IMR-90 (cell line): ENCODE data around the gene SAMD11. TPM values are rescaled to one million over a fixed set of nuclear protein-coding genes. Genes with fewer than 3 reads are reported as not detected.

ENCODE experiments used
- ATAC-seq: fragments of 200-7000 bp; cut with Tn5 transposase; 2 replicates; pipeline ENCODE4 v1.9.1; 2020; ENCODE audit warnings: low read depth, mild to moderate bottlenecking, moderate library complexity
- BruUV-seq: library from RNA; stranded (reverse); fragments of 400-500 nt; replicated peaks from 2 replicates; lab custom pipeline; 2021; lab: Mats Ljungman, UMichigan
- CTCF ChIA-PET: fragments of 300-600 bp; formaldehyde crosslinking; extraction: SDS; loops from one replicate; lab custom pipeline; 2021; ENCODE audit warnings: antibody characterized with exemption; lab: Yijun Ruan, JAX
- POLR2A ChIA-PET: fragments of 300-600 bp; sonication (Branson Sonifier 250); formaldehyde crosslinking; loops from one replicate; lab custom pipeline; 2022; ENCODE audit warnings: antibody characterized with exemption; ENCODE audit not compliant: unreplicated experiment; lab: Charles Lee
- DNase-seq: peaks from one replicate; pipeline ENCODE4 v3.0.0; 2013
- H2AFZ ChIP-seq: replicated peaks from 2 replicates; pipeline ENCODE3; 2013; ENCODE audit warnings: low read length, mild to moderate bottlenecking; ENCODE audit not compliant: poor library complexity
- H2AK5ac ChIP-seq: 2 replicates; pipeline ENCODE4 v1.6.1; 2013; ENCODE audit warnings: low read depth, low read length, inconsistent platforms
- H2AK9ac ChIP-seq: replicated peaks from 2 replicates; pipeline ENCODE3; 2013; ENCODE audit warnings: mild to moderate bottlenecking, low read depth, low read length, moderate library complexity; ENCODE audit not compliant: poor library complexity
- H2BK120ac ChIP-seq: 2 replicates; pipeline ENCODE4 v1.6.1; 2013; ENCODE audit warnings: low read depth, low read length, inconsistent platforms
- H2BK15ac ChIP-seq: 3 replicates; pipeline ENCODE4 v1.6.1; 2013; ENCODE audit warnings: low read depth, low read length, inconsistent platforms
- H2BK20ac ChIP-seq: 2 replicates; pipeline ENCODE4 v1.6.1; 2013; ENCODE audit warnings: low read depth, mild to moderate bottlenecking, inconsistent platforms, low read length, moderate library complexity
- H2BK5ac ChIP-seq: 2 replicates; pipeline ENCODE4 v1.6.1; 2013; ENCODE audit warnings: mild to moderate bottlenecking, low read depth, low read length, inconsistent platforms; ENCODE audit not compliant: poor library complexity, severe bottlenecking
- H3K14ac ChIP-seq: replicated peaks from 2 replicates; pipeline ENCODE4 v1.6.1; 2013; ENCODE audit warnings: low read depth, low read length, inconsistent platforms
- H3K18ac ChIP-seq: 2 replicates; pipeline ENCODE4 v1.6.1; 2013; ENCODE audit warnings: low read depth, low read length, control low read depth
- H3K23ac ChIP-seq: 2 replicates; pipeline ENCODE4 v1.6.1; 2013; ENCODE audit warnings: low read depth, low read length, inconsistent platforms
- H3K27ac ChIP-seq: 2 replicates; pipeline ENCODE4 v1.5.1; 2013; ENCODE audit warnings: mild to moderate bottlenecking, control low read depth, low read length; ENCODE audit not compliant: insufficient read depth
- H3K27me3 ChIP-seq: 2 replicates; pipeline ENCODE4 v1.6.1; 2013; ENCODE audit warnings: low read length; ENCODE audit not compliant: control insufficient read depth, insufficient read depth
- H3K36me3 ChIP-seq: 2 replicates; pipeline ENCODE4 v1.6.1; 2013; ENCODE audit warnings: low read length, mixed read lengths; ENCODE audit not compliant: control insufficient read depth, insufficient read depth
- H3K4ac ChIP-seq: 2 replicates; pipeline ENCODE4 v1.6.1; 2013; ENCODE audit warnings: low read depth, low read length, inconsistent platforms
- H3K4me1 ChIP-seq: 2 replicates; pipeline ENCODE4 v1.6.1; 2013; ENCODE audit warnings: low read length, mixed read lengths; ENCODE audit not compliant: control insufficient read depth, insufficient read depth
- H3K4me2 ChIP-seq: 2 replicates; pipeline ENCODE4 v1.6.1; 2013; ENCODE audit warnings: low read depth, mild to moderate bottlenecking, control low read depth, low read length, moderate library complexity
- H3K4me3 ChIP-seq: 2 replicates; pipeline ENCODE4 v1.5.1; 2013; ENCODE audit warnings: low read depth, mild to moderate bottlenecking, control low read depth, low read length, moderate library complexity; ENCODE audit not compliant: insufficient read depth
- H3K56ac ChIP-seq: 2 replicates; pipeline ENCODE4 v1.6.1; 2013; ENCODE audit warnings: low read length, inconsistent platforms; ENCODE audit not compliant: insufficient read depth; ENCODE audit errors: extremely low read depth
- H3K79me1 ChIP-seq, 2 experiments: 2 replicates each; pipeline ENCODE4 v1.6.1; 2013; ENCODE audit warnings: low read length in 2 of 2, inconsistent platforms in 1 of 2, low read depth in 1 of 2
- H3K9ac ChIP-seq: 2 replicates; pipeline ENCODE4 v1.6.1; 2013; ENCODE audit warnings: low read depth, low read length, control low read depth
- H3K9me1 ChIP-seq: 2 replicates; pipeline ENCODE4 v1.6.1; 2013; ENCODE audit warnings: low read length, inconsistent platforms; ENCODE audit not compliant: insufficient read depth
- H3K9me3 ChIP-seq: 2 replicates; pipeline ENCODE4 v1.6.1; 2013; ENCODE audit warnings: low read length; ENCODE audit not compliant: control insufficient read depth, insufficient read depth
- H4K20me1 ChIP-seq: 2 replicates; pipeline ENCODE4 v1.6.1; 2013; ENCODE audit warnings: low read length, inconsistent platforms; ENCODE audit not compliant: insufficient read depth
- H4K5ac ChIP-seq: 2 replicates; pipeline ENCODE4 v1.6.1; 2013; ENCODE audit warnings: mild to moderate bottlenecking, low read depth, low read length, control low read depth
- H4K8ac ChIP-seq, 2 experiments: 2 replicates each; pipeline ENCODE4 v1.6.1; 2013; ENCODE audit warnings: low read depth in 2 of 2, low read length in 2 of 2, control low read depth in 1 of 2, inconsistent platforms in 1 of 2
- H4K91ac ChIP-seq: 2 replicates; pipeline ENCODE4 v1.6.1; 2013; ENCODE audit warnings: low read depth, low read length, inconsistent platforms; ENCODE audit not compliant: insufficient read depth
- CEBPB ChIP-seq: IDR thresholded peaks from 2 replicates; pipeline ENCODE4 v1.6.1; 2012; ENCODE audit warnings: low read depth, low read length, improper control_type of control experiment
- FOS ChIP-seq: fragments of 150-350 bp; IDR thresholded peaks from 2 replicates; pipeline ENCODE4 v1.6.1; 2016; ENCODE audit warnings: low read depth, low read length
- MAZ ChIP-seq: IDR thresholded peaks from 2 replicates; pipeline ENCODE4 v1.6.1; 2012; ENCODE audit warnings: low read depth, mild to moderate bottlenecking, low read length, improper control_type of control experiment, moderate library complexity, borderline replicate concordance
- RAD21 ChIP-seq: IDR thresholded peaks from 2 replicates; pipeline ENCODE4 v1.6.1; 2012; ENCODE audit warnings: low read length, improper control_type of control experiment
- WGBS, 2 experiments: methylation state at CpG; one replicate each; pipeline versions ENCODE4 v1.1.5 to v1.1.7; 2013; ENCODE audit warnings: missing lambda C conversion rate in 2 of 2; ENCODE audit not compliant: insufficient read length in 1 of 2; ENCODE audit errors: extremely low coverage in 2 of 2; 5-methylcytosine and 5-hydroxymethylcytosine counted together
- dilution Hi-C: fragments of 300-500 bp; cut with HindIII; formaldehyde crosslinking; loops from one replicate; pipeline ENCODE4 v1.14.3; 2018; ENCODE audit warnings: low sequenced_read_pairs; ENCODE audit not compliant: unreplicated experiment
- in situ Hi-C: fragments of 300-500 bp; cut with MboI; formaldehyde crosslinking; loops from 3 replicates; pipeline ENCODE4 v1.14.3; 2019; ENCODE audit warnings: low sequenced_read_pairs, inconsistent platforms, mixed read lengths
- intact Hi-C: fragments of 100-400 bp; cut with micrococcal nuclease; formaldehyde crosslinking; loops from 2 replicates; pipeline ENCODE4 v1.10.0; 2022
- polyA plus RNA-seq, 3 experiments: library from polyadenylated mRNA; depleted of rRNA; stranded (reverse); fragments of >200 nt; gene quantifications; 2 replicates each; pipeline ENCODE4 v1.2.3, GENCODE V29; 2012; ENCODE audit warnings: low replicate concordance in 1 of 3
- total RNA-seq: library from RNA; depleted of rRNA; stranded (reverse); fragments of >200 nt; gene quantifications from 2 replicates; pipeline ENCODE4 v1.2.3, GENCODE V29; 2012

Gene SAMD11
- total and polyA plus RNA-seq, 2 of the 4 experiments (the other 2 are of a cell fraction) = 5.9 to 22.9 TPM

DNA sequence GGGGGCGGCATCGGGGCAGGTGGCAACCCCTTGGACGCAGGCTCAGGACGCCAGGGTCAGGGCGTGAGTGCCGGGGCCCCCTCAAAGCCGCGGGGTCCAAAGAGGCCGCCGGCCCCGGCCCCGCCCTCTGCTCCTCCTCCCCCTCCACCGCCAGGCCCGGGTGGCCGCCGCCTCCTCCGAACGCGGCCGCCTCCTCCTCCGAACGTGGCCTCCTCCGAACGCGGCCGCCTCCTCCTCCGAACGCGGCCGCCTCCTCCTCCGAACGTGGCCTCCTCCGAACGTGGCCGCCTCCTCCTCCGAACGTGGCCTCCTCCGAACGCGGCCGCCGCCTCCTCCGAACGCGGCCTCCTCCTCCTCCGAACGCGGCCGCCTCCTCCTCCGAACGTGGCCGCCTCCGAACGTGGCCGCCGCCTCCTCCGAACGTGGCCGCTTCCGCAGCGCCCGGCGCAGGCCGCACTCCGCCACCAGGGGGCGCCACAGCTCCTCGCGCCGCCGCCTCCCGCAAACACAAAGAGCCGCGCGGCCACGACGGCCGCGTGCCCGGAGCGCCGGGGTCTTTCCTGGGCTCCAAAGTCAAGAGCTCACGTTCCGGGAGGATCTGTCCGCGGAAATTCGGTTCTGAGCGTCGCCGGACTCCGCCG, 19.3 kb upstream of the SAMD11 start (continued):
- TF ChIP-seq FOS (no peak), RAD21 (peak; percentile 85)

DNA sequence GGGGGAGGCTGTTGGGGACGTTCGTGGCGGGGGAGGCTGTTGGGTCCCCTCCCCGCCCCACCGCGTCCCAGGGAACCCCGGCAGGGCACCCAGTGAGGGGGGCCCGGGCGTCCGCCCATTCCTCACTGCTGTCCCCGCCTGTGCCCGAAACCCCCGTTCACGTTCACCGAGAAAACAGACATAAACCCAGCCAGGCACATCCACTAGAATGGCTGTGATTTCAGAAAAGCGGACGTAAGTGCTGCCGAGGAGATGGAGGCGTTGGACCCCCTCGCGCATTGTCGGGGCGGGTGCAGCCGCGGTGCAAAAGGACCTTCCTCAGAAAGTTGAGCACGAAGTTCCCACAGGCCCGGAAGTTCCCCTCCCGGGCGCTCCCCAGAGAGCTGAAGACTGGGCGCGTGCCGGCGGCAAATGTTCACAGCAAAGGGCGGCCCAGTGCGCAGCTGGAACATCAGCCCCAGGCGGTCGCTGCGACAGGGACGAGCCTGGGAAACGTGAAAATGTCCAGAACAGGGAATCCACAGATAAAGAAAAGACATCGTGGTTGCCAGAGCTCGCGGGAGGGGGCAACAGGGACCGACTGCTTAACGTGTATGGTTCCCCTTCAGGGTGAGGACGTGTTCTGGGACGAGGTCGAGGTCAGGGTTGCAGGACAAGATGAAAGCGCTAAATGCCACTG, 18.5 kb upstream of the SAMD11 start:
- Histone ChIP-seq H2BK5ac (no peak overlapping the region), H4K8ac (peak overlapping the region; percentile 74; a peak in 3 of 4 replicates), H2AK5ac (peak overlapping the region; percentile 86), H2BK15ac (no peak overlapping the region), H4K5ac (no peak overlapping the region), H3K9me1 (no peaks in the 10 kb centered on the region), H3K9ac (peak overlapping the region; percentile 32; the same call in 1 of the 2 replicates), H3K27ac (no peak overlapping the region; the same call in 1 of the 2 replicates), H4K20me1 (no peaks in the 10 kb centered on the region), H2BK120ac (peak overlapping the region; percentile 40), H3K14ac (peak overlapping the region; percentile 45; the same call in 1 of the 2 replicates), H3K18ac (no peak overlapping the region), H2AK9ac (peak overlapping the region; percentile 85), H3K4me3 (peak overlapping the region; percentile 48), H2AFZ (peak overlapping the region; percentile 90), H3K27me3 (peaks cover 2% of the 10 kb centered on the region; the same call in 1 of the 2 replicates), H3K23ac (no peak overlapping the region), H3K36me3 (no peaks in the 10 kb centered on the region), H3K4me2 (peak overlapping the region; percentile 76), H3K56ac (peak overlapping the region; percentile 11; the same call in 1 of the 2 replicates), H3K4ac (peak overlapping the region; percentile 84), H3K79me1 (peaks cover 0 to 7% of the 10 kb centered on the region in 2 experiments; a peak in 1 of 4 replicates), H3K4me1 (peaks cover 18% of the 10 kb centered on the region), H4K91ac (peak overlapping the region; percentile 84), H2BK20ac (peak overlapping the region; percentile 52), H3K9me3 (no peaks in the 10 kb centered on the region)
- BruUV-seq = no TSS peak
- ChIA-PET CTCF (interaction anchor here (0.8 to 1.1 kb wide), 3 partner anchors 10 to 33 kb away, joined by 4 read pairs; no protein-coding TSS in a partner anchor), POLR2A (interaction anchor here (0.6 to 1.1 kb wide), 2 partner anchors 35 to 154 kb away, joined by 3 to 4 read pairs; no protein-coding TSS in a partner anchor)
- TF ChIP-seq RAD21 (no peak), MAZ (no peak), CEBPB (no peak)
- in situ Hi-C loops (no loop called here), dilution Hi-C loops (no loop called here), intact Hi-C loops (no loop called here)
- DNase-seq (no peak), ATAC-seq (no peak)
- WGBS, 2 experiments = 36% methylated on average over 30 of the region's 49 CpGs; no CpG with 5 or more reads in 1 of the 2 experiments
